AG04449 (cell line): ENCODE results near the gene ARHGAP22.

Source experiments
- CTCF ChIA-PET: fragments of 350-600 bp; formaldehyde crosslinking; extraction: SDS; loops from one replicate; lab custom pipeline; 2021; ENCODE audit warnings: antibody characterized with exemption; lab: Yijun Ruan, JAX
- POLR2A ChIA-PET: fragments of 400-600, 350-600 bp; formaldehyde crosslinking; extraction: SDS; loops from one replicate; lab custom pipeline; 2020; ENCODE audit warnings: antibody characterized with exemption, inconsistent platforms; lab: Yijun Ruan, JAX
- DNase-seq: peaks from one replicate; pipeline ENCODE4 v3.0.0-alpha.2; 2010; ENCODE audit warnings: low read depth, low spot score
- H3K4me3 ChIP-seq: 2 replicates; pipeline ENCODE4 v1.5.1; 2011; ENCODE audit warnings: low read depth, mild to moderate bottlenecking, control low read depth, low read length
- TF ChIP-seq, protein P1 (sequence below): IDR thresholded peaks from one replicate; pipeline ENCODE4 v1.5.1; 2011; ENCODE audit warnings: mild to moderate bottlenecking, moderate library complexity, low read length, control low read depth, inconsistent platforms; ENCODE audit not compliant: insufficient read depth; ENCODE audit errors: missing control alignments

The ARHGAP22 gene

DNA sequence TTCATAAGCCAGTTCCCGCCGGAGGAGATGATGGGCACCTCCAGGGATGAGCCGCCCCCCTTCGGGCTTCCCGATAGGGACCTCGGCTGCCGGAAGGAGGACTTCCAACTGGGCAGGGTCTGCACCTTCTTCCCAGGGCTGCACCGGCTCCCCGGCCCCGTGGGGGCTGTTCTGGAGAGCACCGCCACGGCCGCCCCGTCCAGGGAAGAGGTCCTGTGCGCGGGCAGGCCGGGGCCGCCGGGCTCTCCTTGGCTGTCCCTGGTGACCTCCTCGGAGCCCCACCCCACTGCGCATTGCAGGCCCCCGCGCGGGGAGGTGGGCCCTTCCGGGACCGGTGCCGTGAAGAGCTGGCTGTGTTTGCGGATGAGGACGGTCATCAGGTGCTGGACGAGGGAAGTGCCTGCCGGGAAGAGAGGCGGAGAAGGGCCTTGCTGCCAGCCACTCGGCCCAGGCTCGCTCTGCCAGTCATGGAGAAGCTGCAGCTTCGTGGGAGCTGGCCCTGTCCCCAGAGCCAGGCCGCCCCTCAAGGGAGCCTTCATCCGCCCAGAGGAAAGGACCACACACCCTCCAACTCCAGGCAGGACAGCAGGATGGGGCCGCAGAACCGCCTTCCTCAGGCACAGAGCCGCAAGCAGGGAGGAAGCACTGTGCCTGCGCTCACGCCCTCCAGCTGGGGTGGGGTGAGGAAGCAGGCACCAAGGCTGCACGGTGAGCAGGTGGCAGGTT, 154.0 kb downstream of the ARHGAP22 start:
- TF ChIP-seq, protein P1, sequence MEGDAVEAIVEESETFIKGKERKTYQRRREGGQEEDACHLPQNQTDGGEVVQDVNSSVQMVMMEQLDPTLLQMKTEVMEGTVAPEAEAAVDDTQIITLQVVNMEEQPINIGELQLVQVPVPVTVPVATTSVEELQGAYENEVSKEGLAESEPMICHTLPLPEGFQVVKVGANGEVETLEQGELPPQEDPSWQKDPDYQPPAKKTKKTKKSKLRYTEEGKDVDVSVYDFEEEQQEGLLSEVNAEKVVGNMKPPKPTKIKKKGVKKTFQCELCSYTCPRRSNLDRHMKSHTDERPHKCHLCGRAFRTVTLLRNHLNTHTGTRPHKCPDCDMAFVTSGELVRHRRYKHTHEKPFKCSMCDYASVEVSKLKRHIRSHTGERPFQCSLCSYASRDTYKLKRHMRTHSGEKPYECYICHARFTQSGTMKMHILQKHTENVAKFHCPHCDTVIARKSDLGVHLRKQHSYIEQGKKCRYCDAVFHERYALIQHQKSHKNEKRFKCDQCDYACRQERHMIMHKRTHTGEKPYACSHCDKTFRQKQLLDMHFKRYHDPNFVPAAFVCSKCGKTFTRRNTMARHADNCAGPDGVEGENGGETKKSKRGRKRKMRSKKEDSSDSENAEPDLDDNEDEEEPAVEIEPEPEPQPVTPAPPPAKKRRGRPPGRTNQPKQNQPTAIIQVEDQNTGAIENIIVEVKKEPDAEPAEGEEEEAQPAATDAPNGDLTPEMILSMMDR, result no peak
- ChIA-PET CTCF (no interaction called here), POLR2A (no interaction called here)
- no peak for DNase-seq
- no peak overlapping the region for H3K4me3 ChIP-seq

DNA sequence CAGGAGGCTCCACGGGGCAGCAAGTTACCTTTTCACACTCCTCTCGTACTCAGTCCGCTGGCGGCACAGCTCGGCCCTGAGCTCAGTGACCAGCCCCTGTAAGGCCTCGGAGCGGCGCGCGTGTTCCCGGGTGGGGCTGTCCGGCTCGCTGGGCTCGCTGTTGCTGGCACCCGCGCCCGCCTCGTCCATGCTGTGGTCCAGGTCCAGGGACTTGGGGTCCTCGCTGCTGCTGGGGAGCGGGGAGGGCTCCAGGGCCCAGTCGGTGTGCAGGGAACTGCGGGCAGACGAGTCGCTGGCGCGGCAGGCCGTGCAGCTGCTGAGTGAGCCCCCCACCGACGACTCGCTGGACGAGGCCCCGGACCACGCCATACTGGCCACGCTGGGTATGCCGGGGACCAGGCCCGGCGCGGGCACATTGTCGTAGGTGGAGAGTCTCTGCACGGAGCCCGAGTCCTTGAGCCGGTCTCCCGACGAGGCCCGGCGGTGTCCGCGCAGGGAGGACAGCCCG, 154.6 kb downstream of the ARHGAP22 start:
- ChIA-PET POLR2A (no interaction called here), CTCF (no interaction called here)
- DNase-seq, result no peak
- H3K4me3 ChIP-seq, result no peak overlapping the region
- TF ChIP-seq, protein P1, result no peak

DNA sequence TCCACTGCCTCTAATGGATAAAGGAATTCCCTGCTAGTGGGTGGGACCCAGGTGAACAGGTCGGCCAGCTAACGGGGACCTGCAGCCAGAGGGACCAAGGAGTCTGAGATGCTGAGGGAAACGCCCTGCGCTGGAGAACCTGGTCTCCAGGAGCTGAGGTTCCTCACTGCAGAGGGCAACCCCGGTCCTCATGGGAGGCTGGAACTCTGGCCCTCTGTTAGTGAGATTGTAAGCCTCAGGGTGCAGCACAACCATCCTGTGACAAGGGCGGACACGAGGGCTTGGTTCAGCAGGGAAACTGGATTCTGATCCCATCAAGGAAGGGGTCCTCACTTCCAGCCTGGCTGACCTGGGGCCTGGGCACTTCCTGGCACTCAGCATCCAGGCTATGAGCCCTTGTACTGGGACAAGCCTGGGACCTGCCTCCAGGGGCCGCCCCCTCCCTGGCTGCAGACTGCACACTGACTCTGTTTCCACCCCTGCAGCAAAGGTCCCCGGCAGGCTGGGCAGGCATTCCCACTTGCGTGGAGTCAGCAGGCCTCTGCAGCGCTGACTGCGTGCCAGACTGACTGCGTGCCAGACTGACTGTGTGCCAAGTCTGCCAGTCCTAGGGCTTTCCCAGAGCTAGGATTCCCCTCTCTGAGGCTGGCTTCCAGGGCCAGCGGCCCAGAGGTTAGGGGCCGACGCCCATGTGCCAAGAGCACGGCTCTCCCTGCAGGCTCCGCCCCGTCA, 155.2 kb downstream of the ARHGAP22 start:
- ChIA-PET CTCF (interaction anchor here (1.2 to 1.5 kb wide), 2 partner anchors 9 to 56 kb away, joined by 3 to 4 read pairs; no protein-coding TSS in a partner anchor), POLR2A (no interaction called here)
- TF ChIP-seq, protein P1, result no peak
- no peak overlapping the region for H3K4me3 ChIP-seq
- DNase-seq, result no peak

DNA sequence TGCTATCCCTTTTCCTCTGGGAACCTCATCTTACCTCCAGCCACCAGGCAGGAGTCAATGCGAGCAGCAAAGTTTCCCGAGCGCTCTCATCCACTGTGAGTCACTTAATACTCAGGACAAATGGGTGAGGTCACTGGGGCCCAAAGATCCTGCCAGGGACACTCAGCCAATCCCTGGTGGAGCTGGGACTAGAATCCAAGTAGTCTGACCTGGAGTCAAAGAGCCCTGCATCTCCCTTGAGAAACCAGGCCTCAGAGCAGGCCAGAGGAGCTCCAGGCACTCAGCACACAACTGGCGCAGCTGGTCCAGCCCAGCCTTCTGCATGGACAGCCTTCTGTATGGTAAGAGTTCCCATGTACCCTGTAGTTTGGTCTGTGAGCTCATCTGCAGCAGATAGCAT, 156.1 kb downstream of the ARHGAP22 start:
- ChIA-PET POLR2A (no interaction called here), CTCF (interaction anchor here (0.9 to 1.5 kb wide), 3 partner anchors 10 to 207 kb away, joined by 3 to 4 read pairs (median 3); no protein-coding TSS in a partner anchor)
- TF ChIP-seq, protein P1, result no peak
- DNase-seq, result no peak
- H3K4me3 ChIP-seq, result no peak overlapping the region

DNA sequence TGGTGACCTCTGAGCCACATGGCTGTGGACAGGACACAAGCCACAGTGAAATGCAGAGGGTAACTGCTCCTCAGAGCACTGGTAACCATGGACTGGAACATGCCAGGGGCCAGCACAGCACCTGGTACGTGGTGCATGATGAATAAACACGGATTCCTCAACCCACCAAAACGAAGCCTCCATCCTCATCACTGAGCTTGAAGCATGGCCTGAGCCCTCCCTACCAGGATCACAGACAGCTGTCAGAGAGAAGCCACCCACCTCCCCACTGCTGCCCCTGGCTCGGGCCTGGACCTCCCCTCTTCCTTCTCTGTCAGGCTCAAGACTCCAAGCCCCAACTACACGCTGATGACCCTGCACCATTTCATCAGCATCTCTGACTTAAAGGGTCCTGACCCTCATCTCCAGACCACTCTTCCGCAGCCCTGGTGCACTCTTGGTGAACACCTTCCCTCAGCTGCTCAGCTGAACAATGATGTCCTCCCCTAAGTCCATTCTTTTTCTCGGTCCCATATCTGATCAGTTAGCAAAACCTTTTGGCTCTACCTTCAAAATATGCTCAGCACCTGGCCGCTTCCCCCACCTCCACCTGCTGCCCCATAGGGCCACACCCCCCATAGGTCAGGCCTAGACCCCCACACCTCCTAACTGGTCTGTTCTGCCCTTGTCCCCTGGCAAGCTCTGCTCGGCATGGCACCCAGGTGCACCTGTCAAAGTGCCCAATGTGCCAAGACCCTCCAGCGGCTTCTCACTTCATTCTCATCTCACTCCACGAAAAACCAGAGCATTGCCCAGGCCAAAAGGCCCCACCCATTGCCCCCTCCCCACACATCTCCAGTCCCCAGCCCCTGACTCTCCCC, 157.3 kb downstream of the ARHGAP22 start:
- POLR2A ChIA-PET, result no interaction called here
- TF ChIP-seq, protein P1, result no peak
- no peak for DNase-seq
- no peak overlapping the region for H3K4me3 ChIP-seq
- CTCF ChIA-PET, result interaction anchor here (0.7 to 1.6 kb wide), 4 partner anchors 28 to 208 kb away, joined by 3 to 4 read pairs (median 3); no protein-coding TSS in a partner anchor
